Measurements from ENCODE around the gene FAM13B. TPM values are rescaled to one million over a fixed set of nuclear protein-coding genes. Genes with fewer than 3 reads are reported as not detected.

Gene FAM13B
- total and polyA plus RNA-seq, 9 of the 15 experiments (the other 6 are each of a cell fraction or from before 2014, with no cell fraction given): 2.3 to 21.6 (median 14.1) TPM

DNA sequence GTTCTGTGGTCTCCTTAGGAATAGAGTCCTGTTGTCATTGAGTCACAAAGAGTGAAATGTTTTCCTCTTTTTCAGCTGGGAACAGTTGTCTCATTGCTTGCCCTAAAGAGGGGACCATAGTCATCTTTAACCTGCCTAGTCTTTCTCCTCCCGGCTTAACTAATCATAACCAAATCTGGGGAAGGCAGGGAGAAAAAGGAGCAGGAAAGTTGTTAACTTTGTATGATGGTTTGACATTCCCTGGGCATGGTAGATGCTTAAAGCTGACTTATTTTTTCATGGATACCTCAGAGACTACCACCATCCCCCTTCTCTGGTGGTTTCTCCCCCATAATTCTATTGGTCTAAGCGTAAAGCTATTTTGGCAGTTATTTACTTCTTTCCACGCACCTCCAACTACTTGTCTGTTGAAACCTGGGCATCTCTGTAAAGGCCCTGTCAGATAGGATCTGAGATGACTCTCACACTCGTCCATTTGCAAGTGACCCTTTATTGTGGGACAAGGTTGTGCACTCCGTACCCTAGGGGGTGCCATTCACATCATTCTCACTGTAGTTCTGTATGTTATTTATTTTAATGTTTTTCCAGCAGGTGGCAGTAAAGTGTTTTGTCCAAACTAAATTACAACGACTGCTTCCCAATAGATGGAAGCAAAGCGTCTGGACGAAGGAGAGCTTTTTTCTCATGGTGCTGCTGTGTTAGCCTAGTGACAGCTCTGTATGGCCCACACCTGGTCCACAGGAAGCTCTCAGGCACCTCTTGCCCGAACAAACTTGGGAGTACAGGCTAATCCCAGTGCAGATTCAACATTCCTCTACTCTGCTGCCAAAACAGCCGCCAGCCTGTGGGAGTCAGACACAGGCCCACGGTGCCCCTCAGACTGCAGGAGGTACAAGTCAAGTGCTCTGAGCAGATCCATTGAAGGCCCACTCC, 3.0 kb upstream of the FAM13B start (continued):
- TF ChIP-seq, protein P1, sequence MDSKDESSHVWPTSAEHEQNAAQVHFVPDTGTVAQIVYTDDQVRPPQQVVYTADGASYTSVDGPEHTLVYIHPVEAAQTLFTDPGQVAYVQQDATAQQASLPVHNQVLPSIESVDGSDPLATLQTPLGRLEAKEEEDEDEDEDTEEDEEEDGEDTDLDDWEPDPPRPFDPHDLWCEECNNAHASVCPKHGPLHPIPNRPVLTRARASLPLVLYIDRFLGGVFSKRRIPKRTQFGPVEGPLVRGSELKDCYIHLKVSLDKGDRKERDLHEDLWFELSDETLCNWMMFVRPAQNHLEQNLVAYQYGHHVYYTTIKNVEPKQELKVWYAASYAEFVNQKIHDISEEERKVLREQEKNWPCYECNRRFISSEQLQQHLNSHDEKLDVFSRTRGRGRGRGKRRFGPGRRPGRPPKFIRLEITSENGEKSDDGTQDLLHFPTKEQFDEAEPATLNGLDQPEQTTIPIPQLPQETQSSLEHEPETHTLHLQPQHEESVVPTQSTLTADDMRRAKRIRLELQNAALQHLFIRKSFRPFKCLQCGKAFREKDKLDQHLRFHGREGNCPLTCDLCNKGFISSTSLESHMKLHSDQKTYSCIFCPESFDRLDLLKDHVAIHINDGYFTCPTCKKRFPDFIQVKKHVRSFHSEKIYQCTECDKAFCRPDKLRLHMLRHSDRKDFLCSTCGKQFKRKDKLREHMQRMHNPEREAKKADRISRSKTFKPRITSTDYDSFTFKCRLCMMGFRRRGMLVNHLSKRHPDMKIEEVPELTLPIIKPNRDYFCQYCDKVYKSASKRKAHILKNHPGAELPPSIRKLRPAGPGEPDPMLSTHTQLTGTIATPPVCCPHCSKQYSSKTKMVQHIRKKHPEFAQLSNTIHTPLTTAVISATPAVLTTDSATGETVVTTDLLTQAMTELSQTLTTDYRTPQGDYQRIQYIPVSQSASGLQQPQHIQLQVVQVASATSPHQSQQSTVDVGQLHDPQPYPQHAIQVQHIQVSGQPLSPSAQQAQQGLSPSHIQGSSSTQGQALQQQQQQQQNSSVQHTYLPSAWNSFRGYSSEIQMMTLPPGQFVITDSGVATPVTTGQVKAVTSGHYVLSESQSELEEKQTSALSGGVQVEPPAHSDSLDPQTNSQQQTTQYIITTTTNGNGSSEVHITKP (IDR thresholded peaks at IDR 0.05; ENCODE audit: partially characterized antibody): peak; percentile 80
- TF ChIP-seq, protein P2, sequence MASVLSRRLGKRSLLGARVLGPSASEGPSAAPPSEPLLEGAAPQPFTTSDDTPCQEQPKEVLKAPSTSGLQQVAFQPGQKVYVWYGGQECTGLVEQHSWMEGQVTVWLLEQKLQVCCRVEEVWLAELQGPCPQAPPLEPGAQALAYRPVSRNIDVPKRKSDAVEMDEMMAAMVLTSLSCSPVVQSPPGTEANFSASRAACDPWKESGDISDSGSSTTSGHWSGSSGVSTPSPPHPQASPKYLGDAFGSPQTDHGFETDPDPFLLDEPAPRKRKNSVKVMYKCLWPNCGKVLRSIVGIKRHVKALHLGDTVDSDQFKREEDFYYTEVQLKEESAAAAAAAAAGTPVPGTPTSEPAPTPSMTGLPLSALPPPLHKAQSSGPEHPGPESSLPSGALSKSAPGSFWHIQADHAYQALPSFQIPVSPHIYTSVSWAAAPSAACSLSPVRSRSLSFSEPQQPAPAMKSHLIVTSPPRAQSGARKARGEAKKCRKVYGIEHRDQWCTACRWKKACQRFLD (CRISPR knock-in tag; IDR thresholded peaks at IDR 0.05): no peak
